Tibial nerve (tissue), 4 donors: ENCODE measurements around the gene RELL1.

Source experiments
- CTCF ChIP-seq, 5 experiments: fragments of 200-600 bp in 3 of 5; fragments of 450-650 bp in 2 of 5; sonication (generic) in 3 of 5; IDR thresholded peaks; one replicate each; pipeline ENCODE4 v1.5.1; 2016 to 2019; ENCODE audit warnings: antibody characterized with exemption in 5 of 5, mild to moderate bottlenecking in 3 of 5, moderate library complexity in 2 of 5
- EP300 ChIP-seq, 2 donors: sonication (generic); formaldehyde crosslinking; IDR thresholded peaks; one replicate each; pipeline ENCODE4 v1.6.1; 2017; ENCODE audit warnings: antibody characterized with exemption in 2 of 2, mild to moderate bottlenecking in 1 of 2
- POLR2A ChIP-seq, 2 donors: fragments of 450-650 bp; IDR thresholded peaks; one replicate each; pipeline ENCODE4 v1.6.1; 2017; ENCODE audit warnings: antibody characterized with exemption in 2 of 2, mild to moderate bottlenecking in 2 of 2, moderate library complexity in 2 of 2

GRCh38 chr4:37603711-37604110 lies 82.5 kb downstream of the RELL1 start:
- TF ChIP-seq EP300 (IDR thresholded peaks at IDR 0.05): no peak
- no peak for TF ChIP-seq CTCF (IDR thresholded peaks at IDR 0.05)
- TF ChIP-seq POLR2A (IDR thresholded peaks at IDR 0.05): no peak
